Neural cell (in vitro differentiated cells): ENCODE results near the gene BLNK. TPM values are rescaled to one million over a fixed set of nuclear protein-coding genes. Genes with fewer than 3 reads are reported as not detected.

ENCODE experiments used
- H2AFZ ChIP-seq: fragments of 200-600, 300-800 bp; sonication (generic), shearing (Covaris generic); 2 replicates; pipeline ENCODE4 v1.6.0; 2014; ENCODE audit warnings: low read depth, mild to moderate bottlenecking, antibody characterized with exemption, low read length, moderate library complexity
- H3F3A ChIP-seq: fragments of 200-600 bp; shearing (Covaris generic); 2 replicates; pipeline ENCODE4 v1.6.1; 2016; ENCODE audit warnings: mild to moderate bottlenecking, moderate library complexity, mixed read lengths, antibody characterized with exemption, low read length; ENCODE audit not compliant: insufficient read depth, poor library complexity, severe bottlenecking
- H3K27ac ChIP-seq: fragments of 200-600, 300-800 bp; sonication (generic), shearing (Covaris generic); 2 replicates; pipeline ENCODE4 v1.5.1; 2014; ENCODE audit warnings: mild to moderate bottlenecking, low read length, moderate library complexity
- H3K27me3 ChIP-seq: fragments of 300-800, 200-600 bp; sonication (generic), shearing (Covaris generic); 2 replicates; pipeline ENCODE4 v1.6.0; 2014; ENCODE audit warnings: mild to moderate bottlenecking, low read depth, low read length, moderate library complexity; ENCODE audit not compliant: insufficient read depth
- H3K36me3 ChIP-seq: fragments of 300-800, 200-600 bp; sonication (generic), shearing (Covaris generic); 2 replicates; pipeline ENCODE4 v1.5.1; 2014; ENCODE audit warnings: mild to moderate bottlenecking, antibody characterized with exemption, low read length, moderate library complexity; ENCODE audit not compliant: insufficient read depth
- H3K4me2 ChIP-seq: fragments of 300-800, 200-600 bp; sonication (generic), shearing (Covaris generic); 2 replicates; pipeline ENCODE4 v1.6.0; 2014; ENCODE audit warnings: mild to moderate bottlenecking, low read length
- H3K4me3 ChIP-seq: fragments of 300-800, 200-600 bp; sonication (generic), shearing (Covaris generic); 2 replicates; pipeline ENCODE4 v1.5.1; 2014; ENCODE audit warnings: mild to moderate bottlenecking, low read length, moderate library complexity
- H3K79me2 ChIP-seq: fragments of 200-600 bp; shearing (Covaris generic); replicated peaks from 2 replicates; pipeline ENCODE4 v1.6.0; 2014; ENCODE audit warnings: mild to moderate bottlenecking, low read length, moderate library complexity; ENCODE audit not compliant: insufficient read depth
- H3K9ac ChIP-seq: fragments of 300-800, 200-600 bp; sonication (generic), shearing (Covaris generic); 2 replicates; pipeline ENCODE4 v1.6.1; 2016; ENCODE audit warnings: mild to moderate bottlenecking, low read length, mixed read lengths
- H3K9me2 ChIP-seq: fragments of 200-600 bp; shearing (Covaris generic); 2 replicates; pipeline ENCODE4 v1.6.1; 2016; ENCODE audit warnings: mild to moderate bottlenecking, low read length, mixed read lengths; ENCODE audit not compliant: insufficient read depth
- H3K9me3 ChIP-seq: fragments of 200-600, 300-800 bp; sonication (generic), shearing (Covaris generic); 2 replicates; pipeline ENCODE4 v1.6.1; 2016; ENCODE audit warnings: mild to moderate bottlenecking, mixed run types, low read length, moderate library complexity, mixed read lengths
- H4K20me1 ChIP-seq: fragments of 200-600 bp; shearing (Covaris generic); 2 replicates; pipeline ENCODE4 v1.6.1; 2016; ENCODE audit warnings: mild to moderate bottlenecking, mixed run types; ENCODE audit not compliant: insufficient read depth
- CTCF ChIP-seq: fragments of 450-650 bp; IDR thresholded peaks from 2 replicates; pipeline ENCODE4 v1.5.1; 2014; ENCODE audit warnings: antibody characterized with exemption, mild to moderate bottlenecking, moderate library complexity; ENCODE audit not compliant: poor library complexity, severe bottlenecking
- EP300 ChIP-seq: fragments of 450-650 bp; conservative IDR thresholded peaks from 2 replicates; pipeline ENCODE4 v1.6.1; 2014; ENCODE audit warnings: antibody characterized with exemption, mild to moderate bottlenecking, moderate library complexity; ENCODE audit not compliant: poor library complexity, severe bottlenecking
- EZH2 ChIP-seq: fragments of 200-600, 300-800 bp; shearing (Covaris generic), sonication (generic); IDR thresholded peaks from 2 replicates; pipeline ENCODE4 v1.6.1; 2014; ENCODE audit warnings: antibody characterized with exemption, low read length, borderline replicate concordance, mild to moderate bottlenecking; ENCODE audit not compliant: insufficient read depth, poor library complexity, severe bottlenecking
- MXI1 ChIP-seq: fragments of 450-650 bp; conservative IDR thresholded peaks from 2 replicates; pipeline ENCODE4 v1.6.1; 2014; ENCODE audit warnings: antibody characterized with exemption, mild to moderate bottlenecking; ENCODE audit not compliant: poor library complexity, severe bottlenecking
- POLR2AphosphoS5 ChIP-seq: IDR thresholded peaks from 2 replicates; pipeline ENCODE4 v1.6.1; 2012
- RAD21 ChIP-seq: fragments of 450-650 bp; conservative IDR thresholded peaks from 2 replicates; pipeline ENCODE4 v1.6.1; 2014; ENCODE audit warnings: antibody characterized with exemption, mild to moderate bottlenecking, moderate library complexity
- SMC3 ChIP-seq: fragments of 450-650 bp; conservative IDR thresholded peaks from 2 replicates; pipeline ENCODE4 v1.6.1; 2014; ENCODE audit warnings: antibody characterized with exemption, mild to moderate bottlenecking, moderate library complexity; ENCODE audit not compliant: poor library complexity
- TAF1 ChIP-seq: IDR thresholded peaks from 2 replicates; pipeline ENCODE4 v1.6.1; 2012; ENCODE audit warnings: low read depth
- polyA plus RNA-seq: library from polyadenylated mRNA; depleted of rRNA; stranded (reverse); fragments of >200 nt; gene quantifications from 2 replicates; pipeline ENCODE4 v1.2.3, GENCODE V29; 2014
- TF ChIP-seq, protein P1 (sequence below): IDR thresholded peaks from 2 replicates; pipeline ENCODE4 v1.6.1; 2012; ENCODE audit warnings: borderline replicate concordance

BLNK gene
- polyA plus RNA-seq, 1 donor from 2014 or later: not detected

DNA sequence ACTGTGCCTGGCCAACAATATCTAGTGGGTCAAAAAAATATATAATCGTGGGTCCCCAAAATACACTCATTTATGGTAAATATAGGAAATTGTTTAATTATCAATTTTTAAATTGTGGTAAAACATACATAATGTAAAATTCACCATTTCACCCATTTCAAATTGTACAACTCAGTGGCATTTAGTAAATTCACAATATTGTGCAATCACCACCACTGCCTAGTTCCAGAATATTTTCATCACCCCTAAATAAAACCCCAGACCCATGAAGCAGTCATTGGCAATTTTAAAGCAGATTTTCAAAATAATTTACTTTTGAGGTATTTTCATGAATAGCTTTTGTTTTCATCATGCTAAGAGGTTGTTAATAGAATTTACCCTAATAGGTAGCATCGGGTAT lies 10.2 kb downstream of the BLNK start:
- TF ChIP-seq MXI1: no peak
- TF ChIP-seq SMC3: no peak
- TF ChIP-seq, protein P1, sequence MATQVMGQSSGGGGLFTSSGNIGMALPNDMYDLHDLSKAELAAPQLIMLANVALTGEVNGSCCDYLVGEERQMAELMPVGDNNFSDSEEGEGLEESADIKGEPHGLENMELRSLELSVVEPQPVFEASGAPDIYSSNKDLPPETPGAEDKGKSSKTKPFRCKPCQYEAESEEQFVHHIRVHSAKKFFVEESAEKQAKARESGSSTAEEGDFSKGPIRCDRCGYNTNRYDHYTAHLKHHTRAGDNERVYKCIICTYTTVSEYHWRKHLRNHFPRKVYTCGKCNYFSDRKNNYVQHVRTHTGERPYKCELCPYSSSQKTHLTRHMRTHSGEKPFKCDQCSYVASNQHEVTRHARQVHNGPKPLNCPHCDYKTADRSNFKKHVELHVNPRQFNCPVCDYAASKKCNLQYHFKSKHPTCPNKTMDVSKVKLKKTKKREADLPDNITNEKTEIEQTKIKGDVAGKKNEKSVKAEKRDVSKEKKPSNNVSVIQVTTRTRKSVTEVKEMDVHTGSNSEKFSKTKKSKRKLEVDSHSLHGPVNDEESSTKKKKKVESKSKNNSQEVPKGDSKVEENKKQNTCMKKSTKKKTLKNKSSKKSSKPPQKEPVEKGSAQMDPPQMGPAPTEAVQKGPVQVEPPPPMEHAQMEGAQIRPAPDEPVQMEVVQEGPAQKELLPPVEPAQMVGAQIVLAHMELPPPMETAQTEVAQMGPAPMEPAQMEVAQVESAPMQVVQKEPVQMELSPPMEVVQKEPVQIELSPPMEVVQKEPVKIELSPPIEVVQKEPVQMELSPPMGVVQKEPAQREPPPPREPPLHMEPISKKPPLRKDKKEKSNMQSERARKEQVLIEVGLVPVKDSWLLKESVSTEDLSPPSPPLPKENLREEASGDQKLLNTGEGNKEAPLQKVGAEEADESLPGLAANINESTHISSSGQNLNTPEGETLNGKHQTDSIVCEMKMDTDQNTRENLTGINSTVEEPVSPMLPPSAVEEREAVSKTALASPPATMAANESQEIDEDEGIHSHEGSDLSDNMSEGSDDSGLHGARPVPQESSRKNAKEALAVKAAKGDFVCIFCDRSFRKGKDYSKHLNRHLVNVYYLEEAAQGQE: no peak
- TF ChIP-seq RAD21: no peak
- no peak for TF ChIP-seq CTCF
- no peak for TF ChIP-seq EP300
- no peak for TF ChIP-seq TAF1
- no peak for TF ChIP-seq POLR2AphosphoS5
- no peak for TF ChIP-seq EZH2
- H2AFZ ChIP-seq: no peak overlapping the region

GRCh38 chr10:96260014-96260413 lies 11.4 kb downstream of the BLNK start:
- no peak overlapping the region for H3K9ac ChIP-seq
- H3K27ac ChIP-seq: no peak overlapping the region
- H3K4me3 ChIP-seq: no peak overlapping the region
- H3K4me2 ChIP-seq: no peak overlapping the region
- H4K20me1 ChIP-seq: no peaks in the 10 kb centered on the region
- H3K27me3 ChIP-seq: no peaks in the 10 kb centered on the region
- H3K79me2 ChIP-seq: no peaks in the 10 kb centered on the region
- no peak overlapping the region for H2AFZ ChIP-seq
- H3K36me3 ChIP-seq: no peaks in the 10 kb centered on the region
- no peaks in the 10 kb centered on the region for H3F3A ChIP-seq
- H3K9me3 ChIP-seq: no peaks in the 10 kb centered on the region
- H3K9me2 ChIP-seq: no peaks in the 10 kb centered on the region
- TF ChIP-seq SMC3: no peak
- TF ChIP-seq EP300: no peak
- no peak for TF ChIP-seq TAF1
- TF ChIP-seq CTCF: no peak
- TF ChIP-seq EZH2: no peak
- no peak for TF ChIP-seq RAD21
- TF ChIP-seq POLR2AphosphoS5: no peak
- TF ChIP-seq, protein P1: no peak
- no peak for TF ChIP-seq MXI1

More for the DNA sequence above, 10.2 kb downstream of the BLNK start:
- Histone ChIP-seq H3K4me3 (no peak overlapping the region), H3K9me3 (no peaks in the 10 kb centered on the region), H3K79me2 (no peaks in the 10 kb centered on the region), H3K27ac (no peak overlapping the region), H3K36me3 (no peaks in the 10 kb centered on the region), H3K9ac (no peak overlapping the region), H3K27me3 (no peaks in the 10 kb centered on the region), H3K9me2 (no peaks in the 10 kb centered on the region), H3F3A (no peaks in the 10 kb centered on the region), H3K4me2 (no peak overlapping the region), H4K20me1 (no peaks in the 10 kb centered on the region)
